ENCODE results near the gene EPB42. TPM values are rescaled to one million over a fixed set of nuclear protein-coding genes. Genes with fewer than 3 reads are reported as not detected.
"Not testable (repeated sequence)": the region's sequence is repeated elsewhere in the genome, so short reads cannot be mapped to it uniquely, and the experiment has no call there.

EPB42 gene
- total RNA-seq, 2 donors from 2014 or later = not detected

GRCh38 chr15:43207024-43207423 is 13.8 kb downstream of the EPB42 start:
- no peak overlapping the region for H3K27ac ChIP-seq
- H3K36me3 ChIP-seq = no peaks in the 10 kb centered on the region
- TF ChIP-seq, protein P1, sequence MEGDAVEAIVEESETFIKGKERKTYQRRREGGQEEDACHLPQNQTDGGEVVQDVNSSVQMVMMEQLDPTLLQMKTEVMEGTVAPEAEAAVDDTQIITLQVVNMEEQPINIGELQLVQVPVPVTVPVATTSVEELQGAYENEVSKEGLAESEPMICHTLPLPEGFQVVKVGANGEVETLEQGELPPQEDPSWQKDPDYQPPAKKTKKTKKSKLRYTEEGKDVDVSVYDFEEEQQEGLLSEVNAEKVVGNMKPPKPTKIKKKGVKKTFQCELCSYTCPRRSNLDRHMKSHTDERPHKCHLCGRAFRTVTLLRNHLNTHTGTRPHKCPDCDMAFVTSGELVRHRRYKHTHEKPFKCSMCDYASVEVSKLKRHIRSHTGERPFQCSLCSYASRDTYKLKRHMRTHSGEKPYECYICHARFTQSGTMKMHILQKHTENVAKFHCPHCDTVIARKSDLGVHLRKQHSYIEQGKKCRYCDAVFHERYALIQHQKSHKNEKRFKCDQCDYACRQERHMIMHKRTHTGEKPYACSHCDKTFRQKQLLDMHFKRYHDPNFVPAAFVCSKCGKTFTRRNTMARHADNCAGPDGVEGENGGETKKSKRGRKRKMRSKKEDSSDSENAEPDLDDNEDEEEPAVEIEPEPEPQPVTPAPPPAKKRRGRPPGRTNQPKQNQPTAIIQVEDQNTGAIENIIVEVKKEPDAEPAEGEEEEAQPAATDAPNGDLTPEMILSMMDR (IDR thresholded peaks at IDR 0.05) = no peak
- intact Hi-C loops (cut with DNase I) = no loop called here
- no peaks in the 10 kb centered on the region for H3K27me3 ChIP-seq
- H3K4me3 ChIP-seq = no peak overlapping the region
- no peak for DNase-seq
- no peaks in the 10 kb centered on the region for H3K9me3 ChIP-seq
- H3K9ac ChIP-seq (ENCODE audit: low read depth in 2 of 2, low read length in 2 of 2) = no peak overlapping the region
- no peaks in the 10 kb centered on the region for H3K4me1 ChIP-seq

DNA sequence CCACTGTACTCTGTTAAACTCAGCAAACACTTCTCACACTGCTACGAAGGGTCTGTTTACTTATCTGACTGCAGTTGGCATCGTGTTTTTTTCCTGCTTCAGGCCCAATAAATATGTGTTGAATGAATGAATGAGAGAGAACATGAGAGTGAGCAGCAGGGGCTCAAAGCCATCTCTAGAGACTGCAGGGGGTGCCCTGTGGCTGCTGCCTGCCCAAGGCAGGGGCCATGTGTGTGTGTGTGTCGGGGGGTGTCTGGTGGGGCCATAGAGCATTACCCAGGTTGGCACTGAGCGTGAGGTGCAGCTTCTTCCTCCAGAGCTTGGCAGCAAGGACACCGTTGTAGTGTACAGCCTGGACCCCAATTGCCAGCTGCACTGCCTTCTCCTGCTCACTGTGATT is 14.8 kb downstream of the EPB42 start:
- intact Hi-C loops (cut with DNase I) = no loop called here
- no peaks in the 10 kb centered on the region for H3K4me1 ChIP-seq
- H3K9me3 ChIP-seq = no peaks in the 10 kb centered on the region
- H3K27ac ChIP-seq = no peak overlapping the region
- TF ChIP-seq, protein P1 (IDR thresholded peaks at IDR 0.05) = no peak
- H3K9ac ChIP-seq (ENCODE audit: low read depth in 2 of 2, low read length in 2 of 2) = no peak overlapping the region
- no peak overlapping the region for H3K4me3 ChIP-seq
- H3K36me3 ChIP-seq = no peaks in the 10 kb centered on the region
- no peaks in the 10 kb centered on the region for H3K27me3 ChIP-seq
- no peak for DNase-seq

DNA sequence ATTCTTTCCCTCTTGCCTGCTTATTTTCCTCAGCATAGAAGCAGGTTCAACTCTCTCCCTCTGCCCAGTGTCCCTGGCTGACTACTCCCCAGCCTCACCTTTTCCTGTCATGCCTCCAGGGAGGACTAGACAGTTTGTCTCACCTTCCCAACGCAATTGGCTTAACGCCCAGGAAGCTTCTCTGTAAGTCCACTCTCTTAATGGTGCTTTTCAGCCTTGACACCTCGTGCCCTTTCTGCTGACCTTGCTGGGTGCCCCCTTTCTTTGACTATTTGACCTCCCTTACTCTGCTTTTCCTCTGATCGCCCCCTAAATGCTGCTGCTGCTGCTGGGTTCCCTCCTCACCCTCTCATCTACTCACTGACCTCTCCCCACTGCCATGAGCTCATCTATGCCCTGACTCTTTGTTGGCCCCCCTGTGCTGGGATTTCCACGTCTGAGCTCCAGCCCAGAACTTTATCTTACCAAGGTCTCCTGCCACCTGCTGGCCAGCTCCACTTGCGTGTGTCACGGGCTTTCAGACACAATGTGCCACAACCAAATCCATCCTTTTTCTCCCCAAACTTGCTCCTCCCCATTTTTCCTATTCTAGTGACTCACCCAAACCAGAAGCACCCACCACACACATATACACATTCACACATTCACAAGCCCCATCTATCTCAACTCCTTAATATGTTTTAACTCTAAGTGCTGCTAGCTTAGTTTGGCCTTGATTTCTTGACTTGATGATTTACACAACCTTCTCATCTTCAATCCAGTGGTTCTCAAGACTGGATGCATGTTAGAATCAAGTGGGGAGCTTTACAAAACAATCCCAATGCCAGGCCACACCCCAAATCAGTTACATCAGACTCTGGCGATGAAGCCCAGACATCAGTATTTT is 16.6 kb downstream of the EPB42 start:
- Histone ChIP-seq H3K36me3 (no peaks in the 10 kb centered on the region), H3K9me3 (no peaks in the 10 kb centered on the region), H3K9ac (ENCODE audit: low read depth in 2 of 2, low read length in 2 of 2) (no peak overlapping the region), H3K4me1 (no peaks in the 10 kb centered on the region), H3K4me3 (no peak overlapping the region), H3K27ac (no peak overlapping the region), H3K27me3 (no peaks in the 10 kb centered on the region)
- TF ChIP-seq, protein P1 (IDR thresholded peaks at IDR 0.05) = peak; percentile 43
- intact Hi-C loops (cut with DNase I) = no loop called here
- peak; percentile 29 for DNase-seq

- intact Hi-C loops (cut with DNase I) = no loop called here
- Histone ChIP-seq H3K4me3 (no peak overlapping the region), H3K9me3 (no peaks in the 10 kb centered on the region), H3K4me1 (no peaks in the 10 kb centered on the region), H3K9ac (ENCODE audit: low read depth in 2 of 2, low read length in 2 of 2) (no peak overlapping the region), H3K27ac (no peak overlapping the region), H3K36me3 (no peaks in the 10 kb centered on the region), H3K27me3 (no peaks in the 10 kb centered on the region)
- no peak for DNase-seq
- TF ChIP-seq, protein P1 (IDR thresholded peaks at IDR 0.05) = no peak
Measured at GRCh38 chr15:43199945-43200488, 20.8 kb downstream of the EPB42 start.

DNA sequence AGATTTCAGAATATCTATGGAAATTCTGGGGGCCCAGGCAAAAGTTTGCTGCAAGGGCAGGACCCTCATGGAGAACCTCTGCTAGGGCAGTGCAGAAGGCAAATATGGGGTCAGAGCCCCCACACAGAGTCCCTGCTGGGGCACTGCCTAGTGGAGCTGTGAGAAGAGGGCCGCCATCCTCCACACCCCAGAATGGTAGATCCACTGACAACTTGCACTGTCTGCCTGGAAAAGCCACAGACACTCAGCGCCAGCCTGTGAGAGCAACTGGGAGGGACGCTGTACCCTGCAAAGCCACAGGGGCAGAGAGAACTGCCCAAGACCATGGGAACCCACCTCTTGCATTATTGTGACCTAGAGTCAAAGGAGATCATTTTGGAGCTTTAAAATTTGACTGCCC is 21.8 kb downstream of the EPB42 start:
- no peak for DNase-seq
- TF ChIP-seq, protein P1 (IDR thresholded peaks at IDR 0.05) = no peak

GRCh38 chr15:43198556-43198955 is 22.3 kb downstream of the EPB42 start:
- intact Hi-C loops (cut with DNase I); H3K4me3 ChIP-seq; H3K9me3 ChIP-seq; H3K4me1 ChIP-seq; DNase-seq; H3K9ac ChIP-seq (ENCODE audit: low read depth in 2 of 2, low read length in 2 of 2); H3K27ac ChIP-seq; H3K36me3 ChIP-seq; H3K27me3 ChIP-seq: not testable (repeated sequence)

More for the DNA sequence above, 21.8 kb downstream of the EPB42 start:
- intact Hi-C loops (cut with DNase I) = no loop called here
- Histone ChIP-seq H3K4me1 (no peaks in the 10 kb centered on the region), H3K27me3 (no peaks in the 10 kb centered on the region), H3K9me3 (no peaks in the 10 kb centered on the region), H3K36me3 (no peaks in the 10 kb centered on the region), H3K4me3 (no peak overlapping the region), H3K27ac (no peak overlapping the region), H3K9ac (ENCODE audit: low read depth in 2 of 2, low read length in 2 of 2) (no peak overlapping the region)

DNA sequence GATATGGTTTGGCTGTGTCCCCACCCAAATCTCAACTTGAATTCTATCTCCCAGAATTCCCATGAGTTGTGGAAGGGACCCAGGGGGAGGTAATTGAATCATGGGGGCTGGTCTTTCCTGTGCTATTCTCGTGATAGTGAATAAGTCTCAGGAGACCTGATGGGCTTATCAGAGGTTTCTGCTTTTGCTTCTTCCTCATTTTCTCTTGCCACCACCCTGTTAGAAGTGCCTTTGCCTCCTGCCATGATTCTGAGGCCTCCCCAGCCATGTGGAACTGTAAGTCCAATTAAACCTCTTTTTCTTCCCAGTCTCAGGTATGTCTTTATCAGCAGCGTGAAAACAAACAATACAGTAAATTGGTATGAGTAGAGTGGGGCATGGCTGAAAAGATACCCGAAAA is 23.0 kb downstream of the EPB42 start:
- H3K9me3 ChIP-seq; H3K27me3 ChIP-seq; DNase-seq; H3K4me1 ChIP-seq; H3K4me3 ChIP-seq; H3K9ac ChIP-seq (ENCODE audit: low read depth in 2 of 2, low read length in 2 of 2); H3K27ac ChIP-seq; intact Hi-C loops (cut with DNase I); H3K36me3 ChIP-seq: not testable (repeated sequence)

All from colonic mucosa (tissue), 4 donors.